Stomach (tissue), 4 donors: ENCODE results near the gene TRABD2B.

Source experiments
- EP300 ChIP-seq: sonication (generic); formaldehyde crosslinking; IDR thresholded peaks from one replicate; pipeline ENCODE4 v1.6.1; 2017; ENCODE audit warnings: antibody characterized with exemption
- POLR2AphosphoS5 ChIP-seq, 3 donors: sonication (generic); formaldehyde crosslinking; IDR thresholded peaks; one replicate each; pipeline ENCODE4 v1.6.1; 2016; ENCODE audit warnings: antibody characterized with exemption in 3 of 3

DNA sequence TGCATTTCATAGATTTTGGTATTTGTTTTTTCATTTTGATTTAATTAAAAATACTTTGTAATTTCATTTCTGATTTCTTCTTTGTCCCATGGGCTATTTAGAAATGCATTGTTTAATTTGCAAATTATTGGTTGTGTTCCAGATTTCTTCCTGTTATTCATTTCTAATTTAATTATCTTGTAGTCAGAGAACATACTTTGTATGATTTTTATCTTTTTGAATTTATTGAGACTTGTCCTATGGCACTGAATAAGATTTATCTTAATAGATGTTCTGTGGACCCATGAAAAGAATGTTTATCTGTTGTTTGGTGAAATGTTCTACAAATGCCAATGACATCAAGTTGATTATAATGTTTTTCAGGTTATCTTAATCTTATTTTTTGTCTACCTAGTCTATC is 16.1 kb upstream of the TRABD2B start:
- TF ChIP-seq EP300 (no peak), POLR2AphosphoS5 (IDR thresholded peaks at IDR 0.05) (no peak)
